Measurements from ENCODE around the gene MEGF11.

GRCh38 chr15:65986416-65986815, 267.1 kb downstream of the MEGF11 start:
- TF ChIP-seq CTCF (tag by site-specific recombination; IDR thresholded peaks at IDR 0.05) (no peak), SETDB1 (IDR thresholded peaks at IDR 0.05; ENCODE audit: insufficient read length, low read length) (no peak), TCF7L2 (IDR thresholded peaks at IDR 0.05; ENCODE audit: borderline replicate concordance, low read depth, low read length) (no peak), ZNF76 (tag by site-specific recombination; IDR thresholded peaks at IDR 0.05; ENCODE audit: borderline replicate concordance, low read depth) (no peak), HIC1 (tag by site-specific recombination; IDR thresholded peaks at IDR 0.05) (no peak), ZBTB11 (tag by site-specific recombination; conservative IDR thresholded peaks at IDR 0.05; ENCODE audit: low read depth) (no peak)
